Body of pancreas (tissue), 4 donors: Measurements from ENCODE around the gene OR6K2.

Experiments
- CTCF ChIP-seq, 7 experiments: fragments of 450-650 bp in 4 of 7; fragments of 200-600 bp in 3 of 7; sonication (generic) in 3 of 7; IDR thresholded peaks; one replicate each; pipeline ENCODE4 v1.5.1; 2016 to 2019; ENCODE audit warnings: antibody characterized with exemption in 7 of 7
- POLR2A ChIP-seq, 3 donors: fragments of 450-650 bp; IDR thresholded peaks; one replicate each; pipeline ENCODE4 v1.6.1; 2016; ENCODE audit warnings: antibody characterized with exemption in 3 of 3, mild to moderate bottlenecking in 2 of 3

DNA sequence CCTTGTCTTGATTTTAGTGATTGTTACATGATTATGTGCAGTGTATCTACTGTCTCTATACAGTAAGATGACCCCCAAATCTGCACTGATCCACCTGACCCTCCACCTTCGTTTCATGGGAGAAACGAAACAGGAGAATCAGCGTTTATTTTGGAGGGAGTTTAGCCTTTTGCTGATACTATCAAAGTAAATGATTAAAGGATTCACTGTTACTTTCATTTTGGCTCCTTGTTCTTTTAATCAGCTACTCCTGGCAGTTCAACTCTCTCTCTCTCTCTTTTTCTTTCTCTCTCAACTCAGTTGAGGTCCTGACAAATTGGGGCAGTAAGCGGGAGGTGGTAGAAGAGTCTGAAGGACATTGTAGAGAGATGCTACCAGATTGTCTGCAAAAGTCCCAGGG lies 30.0 kb upstream of the OR6K2 start:
- TF ChIP-seq CTCF (IDR thresholded peaks at IDR 0.05) (no peak), POLR2A (IDR thresholded peaks at IDR 0.05) (no peak)
